Measurements from ENCODE around the gene TRAPPC12.

DNA sequence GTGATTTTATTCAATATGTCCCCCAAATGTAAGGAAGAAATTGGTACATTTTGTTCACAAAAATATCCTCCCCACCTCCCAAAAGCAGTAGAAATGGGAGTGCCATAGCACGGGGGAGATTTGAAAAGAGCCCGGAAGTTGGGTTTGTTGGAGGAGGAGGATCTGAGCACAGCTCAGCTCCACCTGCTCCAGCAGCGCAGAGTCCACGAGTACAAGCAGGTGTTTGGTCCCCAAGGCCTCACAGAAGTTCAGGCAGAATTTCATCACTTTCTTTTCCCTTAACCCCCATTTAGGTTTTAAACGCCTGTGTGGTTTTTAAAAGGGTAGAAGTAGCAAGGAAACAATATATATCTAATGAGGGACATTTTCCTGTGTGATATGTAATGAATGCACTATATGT is 56.0 kb downstream of the TRAPPC12 start:
- TF ChIP-seq, protein P1, sequence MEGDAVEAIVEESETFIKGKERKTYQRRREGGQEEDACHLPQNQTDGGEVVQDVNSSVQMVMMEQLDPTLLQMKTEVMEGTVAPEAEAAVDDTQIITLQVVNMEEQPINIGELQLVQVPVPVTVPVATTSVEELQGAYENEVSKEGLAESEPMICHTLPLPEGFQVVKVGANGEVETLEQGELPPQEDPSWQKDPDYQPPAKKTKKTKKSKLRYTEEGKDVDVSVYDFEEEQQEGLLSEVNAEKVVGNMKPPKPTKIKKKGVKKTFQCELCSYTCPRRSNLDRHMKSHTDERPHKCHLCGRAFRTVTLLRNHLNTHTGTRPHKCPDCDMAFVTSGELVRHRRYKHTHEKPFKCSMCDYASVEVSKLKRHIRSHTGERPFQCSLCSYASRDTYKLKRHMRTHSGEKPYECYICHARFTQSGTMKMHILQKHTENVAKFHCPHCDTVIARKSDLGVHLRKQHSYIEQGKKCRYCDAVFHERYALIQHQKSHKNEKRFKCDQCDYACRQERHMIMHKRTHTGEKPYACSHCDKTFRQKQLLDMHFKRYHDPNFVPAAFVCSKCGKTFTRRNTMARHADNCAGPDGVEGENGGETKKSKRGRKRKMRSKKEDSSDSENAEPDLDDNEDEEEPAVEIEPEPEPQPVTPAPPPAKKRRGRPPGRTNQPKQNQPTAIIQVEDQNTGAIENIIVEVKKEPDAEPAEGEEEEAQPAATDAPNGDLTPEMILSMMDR (IDR thresholded peaks at IDR 0.05; ENCODE audit: low read depth, low read length, poor library complexity, severe bottlenecking): no peak
- no peak for TF ChIP-seq EZH2phosphoT487 (IDR thresholded peaks at IDR 0.05; ENCODE audit: borderline replicate concordance, low read length)
